Measurements from ENCODE around the gene LTO1. TPM values are rescaled to one million over a fixed set of nuclear protein-coding genes. Genes with fewer than 3 reads are reported as not detected.

LTO1 gene
- polyA plus RNA-seq, 2 of the 4 experiments (the other 2 are of a cell fraction), result 25.1 to 27.0 TPM

GRCh38 chr11:69718147-69718546, 43.0 kb upstream of the LTO1 start:
- FAIRE-seq, result no peak
- no peak for TF ChIP-seq ATOH8 (CRISPR knock-in tag; IDR thresholded peaks at IDR 0.05; ENCODE audit: low read depth)
- TF ChIP-seq, protein P1, sequence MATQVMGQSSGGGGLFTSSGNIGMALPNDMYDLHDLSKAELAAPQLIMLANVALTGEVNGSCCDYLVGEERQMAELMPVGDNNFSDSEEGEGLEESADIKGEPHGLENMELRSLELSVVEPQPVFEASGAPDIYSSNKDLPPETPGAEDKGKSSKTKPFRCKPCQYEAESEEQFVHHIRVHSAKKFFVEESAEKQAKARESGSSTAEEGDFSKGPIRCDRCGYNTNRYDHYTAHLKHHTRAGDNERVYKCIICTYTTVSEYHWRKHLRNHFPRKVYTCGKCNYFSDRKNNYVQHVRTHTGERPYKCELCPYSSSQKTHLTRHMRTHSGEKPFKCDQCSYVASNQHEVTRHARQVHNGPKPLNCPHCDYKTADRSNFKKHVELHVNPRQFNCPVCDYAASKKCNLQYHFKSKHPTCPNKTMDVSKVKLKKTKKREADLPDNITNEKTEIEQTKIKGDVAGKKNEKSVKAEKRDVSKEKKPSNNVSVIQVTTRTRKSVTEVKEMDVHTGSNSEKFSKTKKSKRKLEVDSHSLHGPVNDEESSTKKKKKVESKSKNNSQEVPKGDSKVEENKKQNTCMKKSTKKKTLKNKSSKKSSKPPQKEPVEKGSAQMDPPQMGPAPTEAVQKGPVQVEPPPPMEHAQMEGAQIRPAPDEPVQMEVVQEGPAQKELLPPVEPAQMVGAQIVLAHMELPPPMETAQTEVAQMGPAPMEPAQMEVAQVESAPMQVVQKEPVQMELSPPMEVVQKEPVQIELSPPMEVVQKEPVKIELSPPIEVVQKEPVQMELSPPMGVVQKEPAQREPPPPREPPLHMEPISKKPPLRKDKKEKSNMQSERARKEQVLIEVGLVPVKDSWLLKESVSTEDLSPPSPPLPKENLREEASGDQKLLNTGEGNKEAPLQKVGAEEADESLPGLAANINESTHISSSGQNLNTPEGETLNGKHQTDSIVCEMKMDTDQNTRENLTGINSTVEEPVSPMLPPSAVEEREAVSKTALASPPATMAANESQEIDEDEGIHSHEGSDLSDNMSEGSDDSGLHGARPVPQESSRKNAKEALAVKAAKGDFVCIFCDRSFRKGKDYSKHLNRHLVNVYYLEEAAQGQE (IDR thresholded peaks at IDR 0.05), result no peak
- TF ChIP-seq NR3C1 (IDR thresholded peaks at IDR 0.05), result no peak
- peak; percentile 61 for TF ChIP-seq SMC3 (IDR thresholded peaks at IDR 0.05)
- peak; percentile 43 for TF ChIP-seq CTCF (IDR thresholded peaks at IDR 0.05)
- no peak for TF ChIP-seq EHF (CRISPR knock-in tag; IDR thresholded peaks at IDR 0.05)
- no peak for TF ChIP-seq FOSB (CRISPR knock-in tag; IDR thresholded peaks at IDR 0.05)
- no peak for TF ChIP-seq HDAC2 (IDR thresholded peaks at IDR 0.05)
- TF ChIP-seq RAD21 (conservative IDR thresholded peaks at IDR 0.05 in 1 of 2, IDR thresholded peaks at IDR 0.05 in 1 of 2), result peak; percentile 42 to 51; a peak in 4 of 5 replicates
- ChIA-PET CTCF (interaction anchor here (0.7 to 4.7 kb wide), 26 partner anchors 9 to 482 kb away, joined by 3 to 25 read pairs (median 4); no protein-coding TSS in a partner anchor), POLR2A (no interaction called here)
- DNase-seq (ENCODE audit: low read depth in 1 of 2, low spot score in 1 of 2), result peak; percentile 38 to 60
- WGBS (ENCODE audit: missing lambda C conversion rate), result 19% methylated on average over 13 of the region's 13 CpGs
- peak; percentile 48 to 85; a peak in 4 of 6 replicates for ATAC-seq
- Histone ChIP-seq H3K4me3 (no peak overlapping the region), H3K27ac (no peak overlapping the region), H3K9me3 (no peaks in the 10 kb centered on the region), H3K4me2 (no peak overlapping the region), H3K4me1 (no peaks in the 10 kb centered on the region)

DNA sequence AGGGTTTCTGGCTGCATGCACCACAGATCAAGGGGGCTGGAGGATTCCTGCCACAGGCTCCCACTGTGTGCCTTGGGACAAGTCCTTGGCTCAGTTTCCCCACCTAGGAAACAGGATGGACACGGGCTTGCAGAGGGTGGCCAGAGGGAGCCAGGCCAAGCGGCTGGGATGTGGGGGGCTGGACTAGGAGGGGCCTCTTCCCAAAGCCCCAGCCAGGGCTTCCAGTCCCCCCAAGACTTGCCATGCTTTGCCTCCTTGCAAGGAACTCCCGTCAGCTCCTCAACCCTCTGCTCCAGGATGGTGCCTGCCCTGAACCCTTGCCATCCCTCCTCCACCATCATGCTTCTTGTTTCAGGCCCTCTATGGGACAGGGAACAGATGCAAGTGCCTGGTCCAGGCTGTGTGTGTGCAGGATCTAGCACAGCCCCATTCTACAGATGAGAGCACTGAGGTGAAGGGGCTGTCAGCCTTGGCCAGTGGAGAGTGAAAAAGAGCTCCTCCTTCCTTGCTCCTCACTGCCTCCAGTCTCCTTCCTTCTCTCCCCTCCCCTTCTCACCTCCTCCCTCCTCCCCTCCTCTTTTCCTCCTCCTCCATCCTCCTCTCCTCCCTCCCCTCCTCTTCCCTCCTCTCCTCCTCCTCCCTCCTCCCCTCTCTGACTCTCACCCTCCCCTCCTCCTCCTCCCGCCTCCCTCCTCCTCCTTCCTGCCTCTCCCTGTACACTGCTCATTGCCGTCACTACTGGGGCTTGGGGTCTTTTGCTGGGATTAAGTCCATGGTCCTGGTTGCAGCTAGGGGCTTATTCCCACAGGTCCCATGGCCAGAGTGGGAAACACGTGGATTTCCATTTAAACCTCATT, 42.0 kb upstream of the LTO1 start:
- DNase-seq (ENCODE audit: low read depth in 1 of 2, low spot score in 1 of 2), result no peak
- TF ChIP-seq TFCP2L1 (CRISPR knock-in tag; IDR thresholded peaks at IDR 0.05), result no peak
- no peak for TF ChIP-seq KDM1A (IDR thresholded peaks at IDR 0.05; ENCODE audit: low read depth)
- TF ChIP-seq HOXB13 (CRISPR knock-in tag; IDR thresholded peaks at IDR 0.05; ENCODE audit: low read depth), result no peak
- no peak for TF ChIP-seq ZFP36 (IDR thresholded peaks at IDR 0.05; ENCODE audit: borderline replicate concordance, partially characterized antibody)
- TF ChIP-seq POLR2A (IDR thresholded peaks at IDR 0.05; ENCODE audit: low read length), result no peak
- TF ChIP-seq CHD4 (IDR thresholded peaks at IDR 0.05; ENCODE audit: borderline replicate concordance), result no peak
- no peak for TF ChIP-seq BHLHE40 (IDR thresholded peaks at IDR 0.05; ENCODE audit: low read depth, low read length)
- no peak for TF ChIP-seq ATOH8 (CRISPR knock-in tag; IDR thresholded peaks at IDR 0.05; ENCODE audit: low read depth)
- TF ChIP-seq CHD2 (IDR thresholded peaks at IDR 0.05; ENCODE audit: low read length, partially characterized antibody), result no peak
- no peak for TF ChIP-seq PBX3 (IDR thresholded peaks at IDR 0.05)
- TF ChIP-seq SMC3 (IDR thresholded peaks at IDR 0.05), result no peak
- FAIRE-seq, result no peak
- ATAC-seq, result no peak
- Histone ChIP-seq H3K4me1 (no peaks in the 10 kb centered on the region), H3K4me3 (no peak overlapping the region), H3K27ac (no peak overlapping the region), H3K4me2 (no peak overlapping the region), H3K9me3 (no peaks in the 10 kb centered on the region)
- CTCF ChIA-PET, result interaction anchor here (0.9 to 4.7 kb wide), 11 partner anchors 8 to 479 kb away, joined by 3 to 25 read pairs (median 5); partner anchors contain the start of gene LTO1
- POLR2A ChIA-PET, result no interaction called here
- WGBS (ENCODE audit: missing lambda C conversion rate), result 47% methylated on average over 5 of the region's 6 CpGs

Measured in A549 (cell line).